LNCAP (cell line): ENCODE data around the gene ZNF101.

Experiments
- CTCF ChIP-seq: fragments of 450-650 bp; IDR thresholded peaks from 2 replicates; pipeline ENCODE4 v1.5.1; 2017; ENCODE audit warnings: mild to moderate bottlenecking

The ZNF101 gene

GRCh38 chr19:19627621-19628500, 40.8 kb upstream of the ZNF101 start, which contains the start of gene LPAR2:
Gene LPAR2 (minus strand): TSS chr19:19628220. CDS start chr19:19627275, 945 bp downstream.
- no peak for TF ChIP-seq CTCF

- no peak for TF ChIP-seq CTCF
Observed at GRCh38 chr19:19628501-19629134, 40.0 kb upstream of the ZNF101 start.

DNA sequence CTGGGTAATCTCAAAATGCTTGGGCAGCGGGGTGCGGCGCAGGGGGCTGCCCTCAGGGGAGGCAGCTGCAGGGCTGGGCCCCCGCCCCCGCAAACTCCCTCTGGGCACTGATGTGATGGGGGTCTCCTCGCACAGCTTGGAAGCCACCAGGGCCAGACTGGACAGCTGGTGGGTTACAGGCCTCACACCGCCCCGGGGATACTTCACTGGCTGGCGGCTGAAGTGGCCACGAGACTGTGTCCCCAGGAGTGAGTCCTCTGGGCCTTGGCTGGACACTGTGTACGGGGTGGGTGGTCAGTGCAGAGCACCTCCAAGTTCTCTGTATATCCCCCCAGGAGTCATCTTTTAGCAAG, 38.6 kb upstream of the ZNF101 start:
- no peak for TF ChIP-seq CTCF

- no peak for TF ChIP-seq CTCF
Observed at GRCh38 chr19:19630426-19630825, 38.2 kb upstream of the ZNF101 start.

- no peak for TF ChIP-seq CTCF
Observed at GRCh38 chr19:19631346-19631745, 37.3 kb upstream of the ZNF101 start.

GRCh38 chr19:19632661-19633060, 36.0 kb upstream of the ZNF101 start:
- no peak for TF ChIP-seq CTCF

DNA sequence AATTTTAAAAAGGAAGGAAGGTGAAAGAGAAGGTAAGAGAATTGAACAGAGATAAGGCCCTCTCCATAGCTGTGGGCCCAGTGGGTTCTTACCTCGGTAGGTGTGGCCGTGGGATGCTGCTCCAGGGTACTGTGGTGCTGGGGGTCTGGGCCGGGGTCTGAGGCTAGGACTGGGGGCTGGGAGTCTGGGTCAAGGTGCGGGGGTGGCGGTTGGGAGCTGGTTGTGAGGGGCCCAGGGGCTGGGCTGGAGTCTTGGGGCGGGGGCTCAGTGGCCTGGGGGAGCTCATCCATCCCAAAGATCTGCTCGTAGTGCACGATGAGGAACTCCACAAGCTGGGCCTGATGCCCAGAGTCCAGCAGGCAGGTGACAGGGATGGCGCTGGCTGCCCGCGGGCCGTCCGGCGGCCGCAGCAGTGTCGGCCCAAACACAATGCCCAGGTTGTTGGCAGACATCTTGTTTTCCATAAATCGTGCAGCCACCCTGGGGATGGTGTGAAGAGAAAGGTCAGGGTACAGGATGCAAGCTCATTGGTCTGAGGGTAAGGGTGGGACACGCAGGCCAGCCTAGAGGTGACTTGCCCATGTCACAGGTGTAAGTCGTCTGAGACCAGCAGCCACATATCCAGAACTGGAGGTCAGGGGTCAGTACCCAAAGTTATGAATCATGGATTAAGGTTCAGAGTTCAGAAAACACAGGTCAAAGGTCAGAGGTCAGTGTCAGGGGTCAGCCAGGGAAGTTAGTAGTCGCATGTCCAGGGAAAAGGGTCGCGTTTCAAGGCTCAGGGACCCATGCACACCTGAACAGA, 34.7 kb upstream of the ZNF101 start:
- TF ChIP-seq CTCF: no peak
